ENCODE measurements around the gene MARCHF5. TPM values are rescaled to one million over a fixed set of nuclear protein-coding genes. Genes with fewer than 3 reads are reported as not detected.

MARCHF5 gene
- total and polyA plus RNA-seq, 2 of the 8 experiments (the other 6 are each of a cell fraction or from before 2014, with no cell fraction given): 8.7 to 26.8 TPM

GRCh38 chr10:92242380-92242779 lies 48.6 kb upstream of the MARCHF5 start:
- no peak overlapping the region for H4K91ac ChIP-seq (replicated peaks; ENCODE audit: insufficient read length, low read length)
- H3K9ac ChIP-seq (replicated peaks in 1 of 4; ENCODE audit: extremely low read depth in 1 of 4, low read depth in 3 of 4, low read length in 3 of 4): no peak overlapping the region
- no peak overlapping the region for H3K23ac ChIP-seq (ENCODE audit: insufficient read length)
- H3K36me3 ChIP-seq (ENCODE audit: control insufficient read depth in 2 of 4, insufficient read depth in 4 of 4, low read length in 3 of 4): no peaks in the 10 kb centered on the region
- peaks cover 8 to 26% (median 23%) of the 10 kb centered on the region in 4 experiments for H3K27me3 ChIP-seq (replicated peaks in 1 of 4; ENCODE audit: control insufficient read depth in 3 of 4, extremely low read depth in 1 of 4, insufficient read depth in 3 of 4, low read length in 3 of 4)
- H3K56ac ChIP-seq (replicated peaks; ENCODE audit: insufficient read length, low read depth, low read length): no peak overlapping the region
- peak overlapping the region in 1 of 2 experiments; percentile 28; a peak in 1 of 4 replicates for H3K4me2 ChIP-seq (ENCODE audit: insufficient read depth in 1 of 2, low read depth in 2 of 2, low read length in 2 of 2)
- DNase-seq (ENCODE audit: low read depth in 1 of 2, low spot score in 2 of 2): no peak
- H2BK12ac ChIP-seq (ENCODE audit: low read depth, low read length): no peak overlapping the region
- ChIA-PET POLR2A (ENCODE audit: partially characterized antibody) (no interaction called here), CTCF (ENCODE audit: partially characterized antibody) (interaction anchor here (1.2 kb wide), 1 partner anchor 155 kb away, joined by 3 read pairs; no protein-coding TSS in a partner anchor)
- H2AFZ ChIP-seq (ENCODE audit: low read length): no peak overlapping the region
- no peaks in the 10 kb centered on the region for H3K79me1 ChIP-seq (ENCODE audit: low read depth, low read length)
- H3K23me2 ChIP-seq (ENCODE audit: low read depth, low read length): peaks cover 17% of the 10 kb centered on the region
- FAIRE-seq: no peak
- H2BK120ac ChIP-seq (replicated peaks; ENCODE audit: low read depth, low read length): no peak overlapping the region
- no peak overlapping the region for H3K27ac ChIP-seq (ENCODE audit: low read depth, low read length)
- H3K4me1 ChIP-seq (replicated peaks in 1 of 4; ENCODE audit: control insufficient read depth in 3 of 4, insufficient read depth in 4 of 4, low read length in 3 of 4): peaks cover 0 to 10% (median 7%) of the 10 kb centered on the region in 4 experiments; a peak in 3 of 7 replicates
- no peak for TF ChIP-seq MAX (IDR thresholded peaks at IDR 0.05)
- TF ChIP-seq HDAC2 (IDR thresholded peaks at IDR 0.05; ENCODE audit: borderline replicate concordance in 1 of 2, low read depth in 2 of 2, low read length in 2 of 2): no peak
- no peaks in the 10 kb centered on the region for H3K9me3 ChIP-seq (ENCODE audit: insufficient read depth in 2 of 2, low read depth in 1 of 2, low read length in 1 of 2)
- H3K18ac ChIP-seq (ENCODE audit: extremely low read depth, low read length): no peak overlapping the region
- no peaks in the 10 kb centered on the region for H3K79me2 ChIP-seq (ENCODE audit: control insufficient read depth in 1 of 2, insufficient read depth in 2 of 2, low read length in 2 of 2)
- no peak overlapping the region for H3K14ac ChIP-seq (ENCODE audit: insufficient read length)
- no peak overlapping the region for H3K4ac ChIP-seq (replicated peaks; ENCODE audit: insufficient read length, low read depth, low read length)
- no peaks in the 10 kb centered on the region for H4K20me1 ChIP-seq (replicated peaks in 1 of 2; ENCODE audit: control insufficient read depth in 1 of 2, insufficient read depth in 2 of 2, low read length in 2 of 2)
- H4K5ac ChIP-seq (ENCODE audit: insufficient read length, low read depth, low read length): no peak overlapping the region
- 75% methylated on average over 2 of the region's 2 CpGs; no CpG with 5 or more reads in 1 of the 2 experiments for WGBS, 2 experiments (ENCODE audit: extremely low coverage in 1 of 2, insufficient coverage in 1 of 2, insufficient read length in 1 of 2, insufficient replicate concordance in 2 of 2, low coverage in 1 of 2, low lambda C conversion rate in 2 of 2, missing lambda C conversion rate in 1 of 2)
- H2BK15ac ChIP-seq (ENCODE audit: low read length): no peak overlapping the region
- H2BK5ac ChIP-seq (ENCODE audit: low read depth, low read length): no peak overlapping the region
- no peak overlapping the region for H2BK20ac ChIP-seq (ENCODE audit: low read length)
- H3K4me3 ChIP-seq (ENCODE audit: extremely low read depth in 1 of 4, insufficient read depth in 2 of 4, low read depth in 3 of 4, low read length in 4 of 4): no peak overlapping the region
- H2AK5ac ChIP-seq (ENCODE audit: low read depth, low read length): no peak overlapping the region
- no peak overlapping the region for H4K8ac ChIP-seq (ENCODE audit: extremely low read depth, insufficient read depth, low read length)

Measured in H1 (cell line).